ENCODE results near the gene ELMO3.
A peak's percentile ranks its signal among the peaks of the same experiment; 100 is the strongest.

The ELMO3 gene

GRCh38 chr16:67240506-67240905, 41.6 kb downstream of the ELMO3 start:
- ChIA-PET POLR2A (interaction anchor here (1.9 kb wide), 1 partner anchor 13 kb away, joined by 6 read pairs; the partner anchor contains the start of gene TMEM208), CTCF (no interaction called here)
- H3K27ac ChIP-seq (ENCODE audit: extremely low read depth, low read depth, low read length), result no peak overlapping the region
- no peak overlapping the region for H3K4me3 ChIP-seq (ENCODE audit: low read depth, low read length)
- peaks cover 4 to 48% of the 10 kb centered on the region in 2 experiments; a peak in 2 of 3 replicates for H3K36me3 ChIP-seq (ENCODE audit: control insufficient read depth in 2 of 2, insufficient read depth in 1 of 2, low read length in 2 of 2)
- no peaks in the 10 kb centered on the region for H3K9me3 ChIP-seq (ENCODE audit: control insufficient read depth, insufficient read depth, low read depth, low read length)
- peaks cover under 1% of the 10 kb centered on the region; the same call in 1 of the 2 replicates for H3K4me1 ChIP-seq (ENCODE audit: control insufficient read depth, insufficient read depth, low read length)
- TF ChIP-seq PRDM10 (tag by site-specific recombination; IDR thresholded peaks at IDR 0.05) (peak; percentile 14; the same call in 1 of the 2 replicates), OSR2 (tag by site-specific recombination; IDR thresholded peaks at IDR 0.05) (0 out of 2 replicates have a peak, but pooled peaks have one; percentile 19), FEZF1 (tag by site-specific recombination; IDR thresholded peaks at IDR 0.05) (no peak), ZNF335 (tag by site-specific recombination; conservative IDR thresholded peaks at IDR 0.05) (peak; percentile 68)
- TF ChIP-seq, protein P1, sequence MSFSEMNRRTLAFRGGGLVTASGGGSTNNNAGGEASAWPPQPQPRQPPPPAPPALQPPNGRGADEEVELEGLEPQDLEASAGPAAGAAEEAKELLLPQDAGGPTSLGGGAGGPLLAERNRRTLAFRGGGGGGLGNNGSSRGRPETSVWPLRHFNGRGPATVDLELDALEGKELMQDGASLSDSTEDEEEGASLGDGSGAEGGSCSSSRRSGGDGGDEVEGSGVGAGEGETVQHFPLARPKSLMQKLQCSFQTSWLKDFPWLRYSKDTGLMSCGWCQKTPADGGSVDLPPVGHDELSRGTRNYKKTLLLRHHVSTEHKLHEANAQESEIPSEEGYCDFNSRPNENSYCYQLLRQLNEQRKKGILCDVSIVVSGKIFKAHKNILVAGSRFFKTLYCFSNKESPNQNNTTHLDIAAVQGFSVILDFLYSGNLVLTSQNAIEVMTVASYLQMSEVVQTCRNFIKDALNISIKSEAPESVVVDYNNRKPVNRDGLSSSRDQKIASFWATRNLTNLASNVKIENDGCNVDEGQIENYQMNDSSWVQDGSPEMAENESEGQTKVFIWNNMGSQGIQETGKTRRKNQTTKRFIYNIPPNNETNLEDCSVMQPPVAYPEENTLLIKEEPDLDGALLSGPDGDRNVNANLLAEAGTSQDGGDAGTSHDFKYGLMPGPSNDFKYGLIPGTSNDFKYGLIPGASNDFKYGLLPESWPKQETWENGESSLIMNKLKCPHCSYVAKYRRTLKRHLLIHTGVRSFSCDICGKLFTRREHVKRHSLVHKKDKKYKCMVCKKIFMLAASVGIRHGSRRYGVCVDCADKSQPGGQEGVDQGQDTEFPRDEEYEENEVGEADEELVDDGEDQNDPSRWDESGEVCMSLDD (tag by site-specific recombination; IDR thresholded peaks at IDR 0.05), result no peak

DNA sequence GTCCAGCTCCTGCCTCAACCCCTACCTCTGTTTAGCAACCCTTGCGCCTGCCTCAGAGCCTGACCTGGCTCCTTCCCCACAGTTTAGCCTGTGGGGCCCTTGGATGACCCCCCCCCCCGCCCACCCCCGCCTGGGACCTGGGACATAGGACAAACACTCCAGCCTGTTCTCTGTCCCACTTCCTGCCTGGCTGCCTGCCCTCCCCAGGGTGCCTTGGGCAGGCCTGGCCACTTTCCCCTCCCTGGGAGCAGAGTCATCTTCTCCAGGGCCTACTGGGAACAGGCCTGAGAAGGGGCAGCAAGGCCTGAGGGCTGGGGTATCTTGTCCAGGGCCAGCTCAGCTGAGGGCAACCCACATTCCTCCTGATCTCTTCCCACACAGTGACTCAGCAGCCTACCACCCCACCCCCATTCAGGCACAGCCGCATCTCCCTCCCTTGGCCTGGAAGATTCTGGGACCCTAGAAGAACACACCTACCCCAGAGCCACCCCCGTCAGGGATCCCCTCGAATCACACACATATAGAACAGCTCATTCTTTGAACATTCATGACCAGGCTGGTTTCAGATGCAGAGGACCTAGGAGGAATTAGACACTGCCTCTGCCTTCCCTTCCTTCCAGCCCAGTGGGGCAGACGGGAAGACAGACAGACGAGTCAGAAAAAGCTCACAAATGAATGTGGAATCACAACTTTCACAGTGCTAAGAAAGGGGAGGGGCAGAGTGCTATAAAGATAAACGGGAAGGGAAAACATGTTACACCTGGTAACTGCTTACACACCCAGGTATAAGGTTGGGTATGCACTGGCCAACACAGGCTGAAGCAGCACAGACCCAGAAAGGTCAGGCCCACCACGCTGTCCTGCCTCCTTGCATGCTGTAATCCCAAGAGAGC, 42.3 kb downstream of the ELMO3 start:
- Histone ChIP-seq H3K27ac (ENCODE audit: extremely low read depth, low read depth, low read length) (no peak overlapping the region), H3K9me3 (ENCODE audit: control insufficient read depth, insufficient read depth, low read depth, low read length) (no peaks in the 10 kb centered on the region), H3K4me1 (ENCODE audit: control insufficient read depth, insufficient read depth, low read length) (peaks cover 4% of the 10 kb centered on the region; the same call in 1 of the 2 replicates), H3K36me3 (ENCODE audit: control insufficient read depth in 2 of 2, insufficient read depth in 1 of 2, low read length in 2 of 2) (peaks cover 1 to 41% of the 10 kb centered on the region in 2 experiments; a peak in 2 of 3 replicates), H3K4me3 (ENCODE audit: low read depth, low read length) (no peak overlapping the region)
- TF ChIP-seq ZSCAN18 (tag by site-specific recombination; IDR thresholded peaks at IDR 0.05) (no peak), ZFHX2 (tag by site-specific recombination; conservative IDR thresholded peaks at IDR 0.05) (peak; percentile 77), ZNF10 (tag by site-specific recombination; IDR thresholded peaks at IDR 0.05) (no peak), SCRT1 (tag by site-specific recombination; IDR thresholded peaks at IDR 0.05; ENCODE audit: borderline replicate concordance) (no peak), GLIS2 (tag by site-specific recombination; IDR thresholded peaks at IDR 0.05) (peak; percentile 35; the same call in 1 of the 2 replicates), EGR2 (tag by site-specific recombination; IDR thresholded peaks at IDR 0.05; ENCODE audit: low read depth) (peak; percentile 79), ZNF48 (tag by site-specific recombination; IDR thresholded peaks at IDR 0.05) (no peak), ZNF335 (tag by site-specific recombination; conservative IDR thresholded peaks at IDR 0.05) (peak; percentile 30; the same call in 1 of the 2 replicates)
- ChIA-PET CTCF (interaction anchor here (1.4 kb wide), 1 partner anchor 17 kb away, joined by 3 read pairs; no protein-coding TSS in a partner anchor), POLR2A (interaction anchor here (1.9 kb wide), 1 partner anchor 14 kb away, joined by 6 read pairs; the partner anchor contains the start of gene TMEM208)
